ENCODE measurements around the gene GTF3C2.

GRCh38 chr2:27307545-27308358 is 48.8 kb downstream of the GTF3C2 start:
- TF ChIP-seq POLR2A (IDR thresholded peaks at IDR 0.05) (no peak), CTCF (IDR thresholded peaks at IDR 0.05 in 8 of 11, conservative IDR thresholded peaks at IDR 0.05 in 3 of 11) (no peak)

Data from spleen (tissue), 7 donors.